WTC11 (cell line): Measurements from ENCODE around the gene AHNAK.

Source experiments
- CREM ChIP-seq: sonication (generic); formaldehyde crosslinking; IDR thresholded peaks from 2 replicates; pipeline ENCODE4 v1.8.1; 2022; ENCODE audit warnings: mild to moderate bottlenecking, missing genetic modification reagents, moderate library complexity
- ELF4 ChIP-seq: sonication (generic); formaldehyde crosslinking; IDR thresholded peaks from 2 replicates; pipeline ENCODE4 v1.8.1; 2022; ENCODE audit warnings: low read depth, mild to moderate bottlenecking, moderate library complexity, missing genetic modification reagents
- EMX1 ChIP-seq: fragments of 250-450 bp; sonication (Bioruptor Pico); IDR thresholded peaks from 2 replicates; pipeline ENCODE4 v1.8.0; 2021; ENCODE audit warnings: mild to moderate bottlenecking
- FOXP1 ChIP-seq: sonication (generic); formaldehyde crosslinking; IDR thresholded peaks from 2 replicates; pipeline ENCODE4 v1.8.0; 2022; ENCODE audit warnings: missing genetic modification reagents, mild to moderate bottlenecking, moderate library complexity, borderline replicate concordance
- GRHL2 ChIP-seq: fragments of 250-450 bp; sonication (Bioruptor Pico); IDR thresholded peaks from 2 replicates; pipeline ENCODE4 v1.8.0; 2022; ENCODE audit warnings: mild to moderate bottlenecking, moderate library complexity; ENCODE audit not compliant: insufficient replicate concordance, severe bottlenecking
- RELA ChIP-seq: sonication (generic); formaldehyde crosslinking; IDR thresholded peaks from 2 replicates; pipeline ENCODE4 v1.8.1; 2022; ENCODE audit warnings: missing genetic modification reagents, mild to moderate bottlenecking, borderline replicate concordance
- ZBTB21 ChIP-seq: sonication (generic); formaldehyde crosslinking; IDR thresholded peaks from 2 replicates; pipeline ENCODE4 v1.8.1; 2023; ENCODE audit warnings: mild to moderate bottlenecking, missing genetic modification reagents, borderline replicate concordance
- ZNF396 ChIP-seq: fragments of 250-450 bp; sonication (Bioruptor Pico); IDR thresholded peaks from 2 replicates; pipeline ENCODE4 v1.8.0; 2021; ENCODE audit warnings: mild to moderate bottlenecking, moderate library complexity, borderline replicate concordance
- TF ChIP-seq, protein P1 (sequence below): fragments of 200-600 bp; IDR thresholded peaks from 2 replicates; pipeline ENCODE4 v1.8.0; 2022; ENCODE audit warnings: antibody characterized with exemption
- TF ChIP-seq, protein P2 (sequence below): sonication (generic); formaldehyde crosslinking; IDR thresholded peaks from 2 replicates; pipeline ENCODE4 v1.8.1; 2023; ENCODE audit warnings: mild to moderate bottlenecking, moderate library complexity, missing genetic modification reagents
- TF ChIP-seq, protein P3 (sequence below): sonication (generic); formaldehyde crosslinking; IDR thresholded peaks from 2 replicates; pipeline ENCODE4 v1.8.1; 2023; ENCODE audit warnings: mild to moderate bottlenecking, missing genetic modification reagents, moderate library complexity
- TF ChIP-seq, protein P4 (sequence below): sonication (generic); formaldehyde crosslinking; IDR thresholded peaks from 2 replicates; pipeline ENCODE4 v1.8.0; 2022; ENCODE audit warnings: mild to moderate bottlenecking, missing genetic modification reagents
- TF ChIP-seq, protein P5 (sequence below): sonication (generic); formaldehyde crosslinking; IDR thresholded peaks from 2 replicates; pipeline ENCODE4 v1.8.0; 2023; ENCODE audit warnings: mild to moderate bottlenecking, missing genetic modification reagents

DNA sequence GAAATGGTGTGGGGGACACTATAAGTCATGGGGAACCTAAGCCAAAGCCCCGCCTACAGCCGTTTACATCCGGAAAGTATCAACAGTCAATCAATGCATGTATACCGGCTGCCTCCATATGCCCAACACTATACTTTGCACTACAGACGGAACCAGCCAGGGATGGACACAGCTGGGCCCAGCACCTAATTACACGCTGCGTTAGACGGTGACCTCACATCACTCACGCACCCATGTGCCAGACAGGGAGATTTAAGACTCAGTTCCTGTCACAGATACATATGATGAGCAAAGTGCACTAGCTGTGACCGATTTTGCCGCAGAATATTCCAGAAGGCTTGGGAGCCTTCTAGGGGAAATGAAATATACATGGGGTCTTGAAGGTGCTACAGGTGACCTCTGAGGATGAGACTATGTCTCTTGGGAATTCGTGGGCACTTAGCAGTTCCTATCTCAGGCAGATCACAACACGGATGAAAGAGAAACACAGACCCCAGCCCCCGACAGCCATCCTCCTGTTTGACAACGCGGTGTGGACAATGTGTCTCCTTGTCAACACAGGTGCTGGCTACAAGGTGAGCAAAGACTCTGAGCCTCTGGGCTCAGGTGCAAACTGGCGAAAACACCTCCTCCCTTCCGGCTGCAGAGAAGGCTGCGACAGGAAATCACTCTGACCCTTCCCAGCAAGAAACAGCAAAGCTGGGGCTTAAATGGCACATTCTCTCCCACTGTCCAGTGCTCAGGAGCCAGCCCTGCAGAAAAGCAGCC is 8.0 kb downstream of the AHNAK start:
- TF ChIP-seq EMX1 (CRISPR knock-in tag): no peak
- TF ChIP-seq, protein P1, sequence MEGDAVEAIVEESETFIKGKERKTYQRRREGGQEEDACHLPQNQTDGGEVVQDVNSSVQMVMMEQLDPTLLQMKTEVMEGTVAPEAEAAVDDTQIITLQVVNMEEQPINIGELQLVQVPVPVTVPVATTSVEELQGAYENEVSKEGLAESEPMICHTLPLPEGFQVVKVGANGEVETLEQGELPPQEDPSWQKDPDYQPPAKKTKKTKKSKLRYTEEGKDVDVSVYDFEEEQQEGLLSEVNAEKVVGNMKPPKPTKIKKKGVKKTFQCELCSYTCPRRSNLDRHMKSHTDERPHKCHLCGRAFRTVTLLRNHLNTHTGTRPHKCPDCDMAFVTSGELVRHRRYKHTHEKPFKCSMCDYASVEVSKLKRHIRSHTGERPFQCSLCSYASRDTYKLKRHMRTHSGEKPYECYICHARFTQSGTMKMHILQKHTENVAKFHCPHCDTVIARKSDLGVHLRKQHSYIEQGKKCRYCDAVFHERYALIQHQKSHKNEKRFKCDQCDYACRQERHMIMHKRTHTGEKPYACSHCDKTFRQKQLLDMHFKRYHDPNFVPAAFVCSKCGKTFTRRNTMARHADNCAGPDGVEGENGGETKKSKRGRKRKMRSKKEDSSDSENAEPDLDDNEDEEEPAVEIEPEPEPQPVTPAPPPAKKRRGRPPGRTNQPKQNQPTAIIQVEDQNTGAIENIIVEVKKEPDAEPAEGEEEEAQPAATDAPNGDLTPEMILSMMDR: no peak
- no peak for TF ChIP-seq GRHL2 (CRISPR knock-in tag)
- no peak for TF ChIP-seq ZNF396
- TF ChIP-seq, protein P2, sequence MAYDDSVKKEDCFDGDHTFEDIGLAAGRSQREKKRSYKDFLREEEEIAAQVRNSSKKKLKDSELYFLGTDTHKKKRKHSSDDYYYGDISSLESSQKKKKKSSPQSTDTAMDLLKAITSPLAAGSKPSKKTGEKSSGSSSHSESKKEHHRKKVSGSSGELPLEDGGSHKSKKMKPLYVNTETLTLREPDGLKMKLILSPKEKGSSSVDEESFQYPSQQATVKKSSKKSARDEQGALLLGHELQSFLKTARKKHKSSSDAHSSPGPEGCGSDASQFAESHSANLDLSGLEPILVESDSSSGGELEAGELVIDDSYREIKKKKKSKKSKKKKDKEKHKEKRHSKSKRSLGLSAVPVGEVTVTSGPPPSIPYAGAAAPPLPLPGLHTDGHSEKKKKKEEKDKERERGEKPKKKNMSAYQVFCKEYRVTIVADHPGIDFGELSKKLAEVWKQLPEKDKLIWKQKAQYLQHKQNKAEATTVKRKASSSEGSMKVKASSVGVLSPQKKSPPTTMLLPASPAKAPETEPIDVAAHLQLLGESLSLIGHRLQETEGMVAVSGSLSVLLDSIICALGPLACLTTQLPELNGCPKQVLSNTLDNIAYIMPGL (CRISPR knock-in tag): no peak
- TF ChIP-seq FOXP1 (CRISPR knock-in tag): no peak
- TF ChIP-seq ZBTB21 (CRISPR knock-in tag): no peak
- TF ChIP-seq, protein P3, sequence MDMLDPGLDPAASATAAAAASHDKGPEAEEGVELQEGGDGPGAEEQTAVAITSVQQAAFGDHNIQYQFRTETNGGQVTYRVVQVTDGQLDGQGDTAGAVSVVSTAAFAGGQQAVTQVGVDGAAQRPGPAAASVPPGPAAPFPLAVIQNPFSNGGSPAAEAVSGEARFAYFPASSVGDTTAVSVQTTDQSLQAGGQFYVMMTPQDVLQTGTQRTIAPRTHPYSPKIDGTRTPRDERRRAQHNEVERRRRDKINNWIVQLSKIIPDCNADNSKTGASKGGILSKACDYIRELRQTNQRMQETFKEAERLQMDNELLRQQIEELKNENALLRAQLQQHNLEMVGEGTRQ (CRISPR knock-in tag): no peak
- TF ChIP-seq, protein P4, sequence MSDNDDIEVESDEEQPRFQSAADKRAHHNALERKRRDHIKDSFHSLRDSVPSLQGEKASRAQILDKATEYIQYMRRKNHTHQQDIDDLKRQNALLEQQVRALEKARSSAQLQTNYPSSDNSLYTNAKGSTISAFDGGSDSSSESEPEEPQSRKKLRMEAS (CRISPR knock-in tag): no peak
- TF ChIP-seq, protein P5, sequence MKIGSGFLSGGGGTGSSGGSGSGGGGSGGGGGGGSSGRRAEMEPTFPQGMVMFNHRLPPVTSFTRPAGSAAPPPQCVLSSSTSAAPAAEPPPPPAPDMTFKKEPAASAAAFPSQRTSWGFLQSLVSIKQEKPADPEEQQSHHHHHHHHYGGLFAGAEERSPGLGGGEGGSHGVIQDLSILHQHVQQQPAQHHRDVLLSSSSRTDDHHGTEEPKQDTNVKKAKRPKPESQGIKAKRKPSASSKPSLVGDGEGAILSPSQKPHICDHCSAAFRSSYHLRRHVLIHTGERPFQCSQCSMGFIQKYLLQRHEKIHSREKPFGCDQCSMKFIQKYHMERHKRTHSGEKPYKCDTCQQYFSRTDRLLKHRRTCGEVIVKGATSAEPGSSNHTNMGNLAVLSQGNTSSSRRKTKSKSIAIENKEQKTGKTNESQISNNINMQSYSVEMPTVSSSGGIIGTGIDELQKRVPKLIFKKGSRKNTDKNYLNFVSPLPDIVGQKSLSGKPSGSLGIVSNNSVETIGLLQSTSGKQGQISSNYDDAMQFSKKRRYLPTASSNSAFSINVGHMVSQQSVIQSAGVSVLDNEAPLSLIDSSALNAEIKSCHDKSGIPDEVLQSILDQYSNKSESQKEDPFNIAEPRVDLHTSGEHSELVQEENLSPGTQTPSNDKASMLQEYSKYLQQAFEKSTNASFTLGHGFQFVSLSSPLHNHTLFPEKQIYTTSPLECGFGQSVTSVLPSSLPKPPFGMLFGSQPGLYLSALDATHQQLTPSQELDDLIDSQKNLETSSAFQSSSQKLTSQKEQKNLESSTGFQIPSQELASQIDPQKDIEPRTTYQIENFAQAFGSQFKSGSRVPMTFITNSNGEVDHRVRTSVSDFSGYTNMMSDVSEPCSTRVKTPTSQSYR: no peak
- TF ChIP-seq ELF4 (CRISPR knock-in tag): no peak
- no peak for TF ChIP-seq RELA (CRISPR knock-in tag)
- TF ChIP-seq CREM (CRISPR knock-in tag): no peak
